Ovary (tissue), 9 donors: Measurements from ENCODE around the gene PON2. TPM values are rescaled to one million over a fixed set of nuclear protein-coding genes. Genes with fewer than 3 reads are reported as not detected.

Experiments used
- DNase-seq, 5 donors: peaks; one replicate each; pipeline ENCODE4 v3.0.0-alpha.2; 2019 to 2020
- H3K27ac ChIP-seq, 2 donors: fragments of 200-600 bp; one replicate each; pipeline versions ENCODE4 v1.5.1 to v1.8.0; 2019 to 2022
- H3K27me3 ChIP-seq: fragments of 200-600 bp; one replicate; pipeline ENCODE4 v1.8.0; 2022
- H3K36me3 ChIP-seq: fragments of 200-600 bp; sonication (generic); one replicate; pipeline ENCODE4 v1.5.1; 2019
- H3K4me1 ChIP-seq: one replicate; pipeline ENCODE4 v1.8.1; 2013; ENCODE audit warnings: mild to moderate bottlenecking, moderate library complexity; ENCODE audit not compliant: insufficient read depth
- H3K4me3 ChIP-seq: fragments of 200-600 bp; sonication (generic); one replicate; pipeline ENCODE4 v1.5.1; 2017
- H3K9me3 ChIP-seq, 2 donors: fragments of 200-600 bp in 1 of 2; sonication (generic) in 1 of 2; one replicate each; pipeline versions ENCODE4 v1.5.1 to v1.8.1; 2013 to 2019; ENCODE audit warnings: mild to moderate bottlenecking in 1 of 2, moderate library complexity in 1 of 2
- CTCF ChIP-seq, 3 donors: fragments of 450-650 bp in 2 of 3; fragments of 200-600 bp in 1 of 3; IDR thresholded peaks; one replicate each; pipeline versions ENCODE4 v1.5.1 to v1.8.0; 2016 to 2022; ENCODE audit warnings: antibody characterized with exemption in 3 of 3, mild to moderate bottlenecking in 1 of 3
- EP300 ChIP-seq: sonication (generic); formaldehyde crosslinking; IDR thresholded peaks from one replicate; pipeline ENCODE4 v1.6.1; 2017; ENCODE audit warnings: antibody characterized with exemption
- POLR2A ChIP-seq: fragments of 450-650 bp; IDR thresholded peaks from one replicate; pipeline ENCODE4 v1.6.1; 2017; ENCODE audit warnings: antibody characterized with exemption, mild to moderate bottlenecking, moderate library complexity
- WGBS, 3 donors: extraction: QIAGEN DNeasy Blood & Tissue Kit in 1 of 3; methylation state at CpG; one replicate each; pipeline versions ENCODE4 v1.1.5 to v1.1.7; 2013 to 2017; 5-methylcytosine and 5-hydroxymethylcytosine counted together
- intact Hi-C, 4 donors: fragments of 100-400 bp; cut with DNase I; formaldehyde crosslinking; loops; one replicate each; pipeline versions ENCODE4 v1.11.0 to v1.15.1; 2022 to 2023
- polyA plus RNA-seq, 2 donors: library from polyadenylated mRNA; stranded (reverse); fragments of 200-250 nt in 1 of 2; fragments of 350-450 nt in 1 of 2; fragmentation: Illumina TruSeq in 1 of 2; extraction: RNeasy Lipid Tissue Mini Kit (QIAGEN cat#74804) in 1 of 2; gene quantifications; one replicate each; pipeline ENCODE4 v1.2.3, GENCODE V29; 2013 to 2014
- total RNA-seq, 7 donors: library from RNA; depleted of rRNA in 2 of 7; stranded (reverse); fragments of >200 nt in 2 of 7; fragmentation: NEBNext Ultra II Directional in 3 of 7; extraction: Animal tissue kit (Norgen Biotek cat#: 25700) in 3 of 7; gene quantifications; one replicate each; pipeline versions ENCODE4 v1.1.0 to v1.2.4, GENCODE V29; 2016 to 2023
- donor health status: DM: no; HTN: no; CAD: no; lungs with moderate emphysema.
- donor health status: DM: no; HTN: no; CAD: no.
- donor health status: Bipolar disorder and iron deficiency.
- donor health status: DM: yes; HTN: yes; CAD: no.
- donor health status: DM: no; HTN: no; CAD: no.
- donor health status: DM: yes; HTN: yes; CAD: no.

The PON2 gene
- total and polyA plus RNA-seq, 9 donors: 29.3 to 108 (median 48.1) TPM

DNA sequence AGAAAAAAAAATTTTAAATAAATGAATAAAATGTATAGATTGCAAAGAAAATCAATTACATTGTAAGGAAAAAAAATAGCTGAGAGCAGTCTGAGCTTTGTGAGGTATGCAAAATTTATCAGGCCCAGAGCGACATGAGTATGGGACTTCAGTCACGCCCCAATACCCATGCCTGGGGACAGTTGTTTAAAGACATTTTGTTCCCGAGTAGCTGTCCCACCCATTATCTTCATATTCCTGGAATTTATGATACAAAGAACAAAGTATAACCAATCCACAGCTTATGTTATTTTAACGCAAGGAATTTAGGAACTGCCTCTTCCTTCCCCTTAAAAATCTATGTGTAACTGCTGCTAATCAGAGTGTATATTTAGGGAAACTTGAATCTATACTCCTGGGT lies 1.6 kb upstream of the PON2 start:
- Histone ChIP-seq H3K4me3 (no peak overlapping the region), H3K27me3 (no peaks in the 10 kb centered on the region), H3K27ac (no peak overlapping the region), H3K9me3 (no peaks in the 10 kb centered on the region), H3K36me3 (no peaks in the 10 kb centered on the region), H3K4me1 (peaks cover 3% of the 10 kb centered on the region)
- 47 to 66% (median 60%) methylated on average over 4 of the region's 4 CpGs for WGBS, 3 donors
- intact Hi-C loops: no loop called here
- TF ChIP-seq EP300: no peak
- no peak for DNase-seq

DNA sequence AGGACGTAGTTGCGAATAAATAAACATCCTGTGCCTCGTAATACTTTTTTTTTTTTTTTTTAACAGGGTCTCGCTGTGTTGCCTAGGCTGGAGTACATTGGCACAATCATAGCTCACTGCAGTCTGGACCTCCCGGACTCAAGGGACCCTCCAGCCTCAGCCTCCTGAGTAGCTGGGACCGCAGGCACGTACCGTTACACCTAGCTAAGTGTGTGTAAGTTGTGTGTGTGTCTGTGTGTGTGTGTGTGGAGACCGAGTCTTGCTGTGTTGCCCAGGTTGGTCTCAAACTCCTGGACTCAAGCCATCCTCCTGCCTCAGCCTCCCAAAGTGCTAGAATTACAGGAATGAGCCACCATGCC lies 573 bp upstream of the PON2 start:
- peak overlapping the region; percentile 76 for H3K4me3 ChIP-seq
- H3K27ac ChIP-seq: peak overlapping the region; percentile 92 to 94
- no peaks in the 10 kb centered on the region for H3K36me3 ChIP-seq
- 28 to 45% (median 36%) methylated on average over 9 of the region's 9 CpGs for WGBS, 3 donors
- no peaks in the 10 kb centered on the region for H3K9me3 ChIP-seq
- peaks cover 3% of the 10 kb centered on the region for H3K4me1 ChIP-seq
- H3K27me3 ChIP-seq: no peaks in the 10 kb centered on the region
- DNase-seq: peak in 4 of 5 donors; percentile 22 to 50 (median 34)
- intact Hi-C loops: no loop called here
- no peak for TF ChIP-seq EP300
- TF ChIP-seq POLR2A: no peak
- TF ChIP-seq CTCF (IDR thresholded peaks at IDR 0.05): no peak

DNA sequence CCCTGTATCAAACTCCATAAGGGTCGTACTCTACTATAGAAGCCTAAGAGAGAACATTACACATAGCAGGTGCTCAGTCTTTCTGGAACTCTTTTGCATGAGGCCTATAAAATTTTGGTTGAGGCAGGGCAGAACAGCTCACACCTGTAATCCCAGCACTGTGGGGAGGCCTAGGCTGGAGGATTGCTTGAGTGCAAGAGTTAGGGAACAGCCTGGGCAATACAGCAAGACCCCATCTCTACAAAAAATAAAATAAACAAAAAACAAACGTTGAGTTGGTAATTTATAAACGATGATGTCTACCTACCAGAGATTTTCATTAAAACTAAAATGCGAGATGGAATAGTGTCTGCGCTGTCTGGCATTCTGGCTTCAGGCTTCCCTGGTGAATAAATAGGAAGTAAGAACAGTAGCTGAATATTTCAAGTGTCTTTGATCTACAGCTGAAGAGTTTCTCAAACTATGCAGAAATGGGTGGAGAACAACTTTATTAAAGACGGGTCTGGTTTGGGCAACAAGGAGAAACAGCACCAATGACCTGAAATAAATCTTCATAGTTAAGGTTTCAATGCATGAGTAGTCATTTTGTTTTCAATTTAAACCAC lies 774 bp downstream of the PON2 start:
- H3K27me3 ChIP-seq: no peaks in the 10 kb centered on the region
- peak overlapping the region; percentile 92 to 94 for H3K27ac ChIP-seq
- intact Hi-C loops: no loop called here
- DNase-seq: no peak
- no peaks in the 10 kb centered on the region for H3K36me3 ChIP-seq
- no peak for TF ChIP-seq POLR2A
- TF ChIP-seq EP300: no peak
- TF ChIP-seq CTCF (IDR thresholded peaks at IDR 0.05): no peak
- 30 to 37% (median 37%) methylated on average over 6 of the region's 6 CpGs for WGBS, 3 donors
- no peaks in the 10 kb centered on the region for H3K9me3 ChIP-seq
- peak overlapping the region; percentile 76 for H3K4me3 ChIP-seq
- peaks cover 3% of the 10 kb centered on the region for H3K4me1 ChIP-seq

DNA sequence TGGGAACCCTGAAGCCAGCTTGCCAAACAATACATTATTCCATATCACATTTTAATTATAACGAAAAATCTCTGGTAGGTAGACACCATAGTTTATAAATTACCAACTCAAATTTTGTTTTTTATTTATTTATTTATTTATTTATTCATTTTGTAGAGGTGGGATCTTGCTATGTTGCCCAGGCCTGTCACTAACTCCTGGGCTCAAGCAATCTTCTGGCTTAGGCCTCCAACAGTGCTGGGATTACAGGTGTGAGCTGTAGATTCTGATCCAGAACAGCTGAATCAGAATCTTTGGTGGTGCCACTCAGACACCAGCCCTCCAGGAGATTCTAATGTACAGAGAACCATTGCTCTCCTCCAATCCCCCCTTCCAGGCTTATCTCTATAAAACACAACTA lies 1.7 kb downstream of the PON2 start:
- no peak for DNase-seq
- Histone ChIP-seq H3K4me1 (peaks cover 3% of the 10 kb centered on the region), H3K27me3 (no peaks in the 10 kb centered on the region), H3K9me3 (no peaks in the 10 kb centered on the region), H3K27ac (no peak overlapping the region), H3K36me3 (no peaks in the 10 kb centered on the region), H3K4me3 (no peak overlapping the region)
- intact Hi-C loops: no loop called here
- WGBS, 3 donors: 96 to 100% (median 96%) methylated on average over 1 of the region's 1 CpG
- TF ChIP-seq EP300 (no peak), POLR2A (no peak), CTCF (IDR thresholded peaks at IDR 0.05) (no peak)

DNA sequence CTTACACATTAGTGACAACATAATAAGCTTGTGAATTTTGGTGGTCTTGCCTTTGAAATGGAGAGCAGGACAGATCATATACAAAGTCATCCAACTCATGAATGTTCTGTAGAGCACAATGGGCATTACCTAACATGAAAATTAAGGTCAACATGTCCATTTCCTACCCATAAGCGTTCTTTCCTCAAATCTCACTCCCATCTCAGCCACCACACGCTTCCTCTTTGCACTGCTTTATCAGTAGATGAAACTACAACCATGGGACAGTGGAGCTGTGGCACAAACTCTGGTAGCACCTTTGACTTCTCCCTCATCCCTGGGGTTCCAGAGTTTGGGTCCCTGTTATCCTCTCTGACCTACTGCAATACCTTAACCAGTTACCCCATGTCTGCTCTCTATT lies 2.2 kb downstream of the PON2 start:
- no peaks in the 10 kb centered on the region for H3K27me3 ChIP-seq
- TF ChIP-seq CTCF (IDR thresholded peaks at IDR 0.05): no peak
- TF ChIP-seq EP300: no peak
- TF ChIP-seq POLR2A: no peak
- WGBS, 3 donors: 85 to 97% (median 90%) methylated on average over 2 of the region's 2 CpGs
- intact Hi-C loops: no loop called here
- no peak overlapping the region for H3K4me3 ChIP-seq
- no peak for DNase-seq
- H3K4me1 ChIP-seq: peaks cover 3% of the 10 kb centered on the region
- H3K27ac ChIP-seq: no peak overlapping the region
- no peaks in the 10 kb centered on the region for H3K36me3 ChIP-seq
- H3K9me3 ChIP-seq: no peaks in the 10 kb centered on the region
